Epithelial cell of esophagus (primary cell): Measurements from ENCODE around the gene CCR6.
"Not testable (repeated sequence)": the region's sequence is repeated elsewhere in the genome, so short reads cannot be mapped to it uniquely, and the experiment has no call there.

Experiments
- DNase-seq: peaks from one replicate; pipeline ENCODE4 v3.0.0; 2010; ENCODE audit warnings: low read depth
- H3K4me3 ChIP-seq: 2 replicates; pipeline ENCODE4 v1.5.1; 2011; ENCODE audit warnings: mild to moderate bottlenecking, low read length, control low read depth
- CTCF ChIP-seq: IDR thresholded peaks from 2 replicates; pipeline ENCODE4 v1.5.1; 2011; ENCODE audit warnings: low read depth, mild to moderate bottlenecking, low read length, control low read depth, inconsistent platforms; ENCODE audit not compliant: insufficient read depth; ENCODE audit errors: missing control alignments

Gene CCR6

GRCh38 chr6:167122827-167123657 is at the start of gene CCR6:
Gene CCR6, plus strand, starts transcription at chr6:167123096. Its CDS starts 13,039 bp downstream, at chr6:167136135.
- TF ChIP-seq CTCF = no peak
- DNase-seq = no peak
- H3K4me3 ChIP-seq = no peak within 1 kb of the TSS

GRCh38 chr6:167073679-167074274 is 49.1 kb upstream of the CCR6 start:
- no peak overlapping the region for H3K4me3 ChIP-seq
- TF ChIP-seq CTCF = no peak
- DNase-seq = no peak

- TF ChIP-seq CTCF = no peak
- no peak for DNase-seq
Observed at GRCh38 chr6:167077241-167077932, 45.5 kb upstream of the CCR6 start.

GRCh38 chr6:167078745-167079144 is 44.2 kb upstream of the CCR6 start:
- DNase-seq = no peak
- TF ChIP-seq CTCF = no peak

More at GRCh38 chr6:167077241-167077932, 45.5 kb upstream of the CCR6 start:
- no peak overlapping the region for H3K4me3 ChIP-seq

GRCh38 chr6:167079853-167080297 is 43.0 kb upstream of the CCR6 start:
- no peak overlapping the region for H3K4me3 ChIP-seq
- TF ChIP-seq CTCF = no peak
- DNase-seq = no peak

More at GRCh38 chr6:167078745-167079144, 44.2 kb upstream of the CCR6 start:
- H3K4me3 ChIP-seq = no peak overlapping the region

- DNase-seq = no peak
- H3K4me3 ChIP-seq = no peak overlapping the region
- no peak for TF ChIP-seq CTCF
Observed at GRCh38 chr6:167087857-167088354, 35.0 kb upstream of the CCR6 start.

GRCh38 chr6:167088741-167089140 is 34.2 kb upstream of the CCR6 start:
- not testable (repeated sequence) for H3K4me3 ChIP-seq, DNase-seq
